Endometrium (tissue), 2 donors: ENCODE data around the gene DACT1.
"Not testable (repeated sequence)": the region's sequence is repeated elsewhere in the genome, so short reads cannot be mapped to it uniquely, and the experiment has no call there.

Source experiments
- FAIRE-seq: peaks from 2 replicates; lab custom pipeline; 2012; peaks lifted over from hg19 to GRCh38; lab: Jason Lieb, UNC
- donor health status: control.
- donor health status: control.

The DACT1 gene

GRCh38 chr14:58637391-58638230, at the start of gene DACT1:
DACT1 (plus strand) TSS chr14:58637962; CDS start chr14:58638203, 241 bp downstream.
- FAIRE-seq: no peak

GRCh38 chr14:58588321-58588720, 49.4 kb upstream of the DACT1 start:
- FAIRE-seq: not testable (repeated sequence)

GRCh38 chr14:58593977-58594376, 43.8 kb upstream of the DACT1 start:
- FAIRE-seq: no peak

- no peak for FAIRE-seq
Observed at GRCh38 chr14:58597041-58597440, 40.7 kb upstream of the DACT1 start.

GRCh38 chr14:58598028-58598803, 39.5 kb upstream of the DACT1 start:
- no peak for FAIRE-seq

GRCh38 chr14:58598804-58599525, 38.8 kb upstream of the DACT1 start:
- no peak for FAIRE-seq

GRCh38 chr14:58599707-58600106, 38.1 kb upstream of the DACT1 start:
- no peak for FAIRE-seq

GRCh38 chr14:58605465-58605864, 32.3 kb upstream of the DACT1 start:
- no peak for FAIRE-seq

GRCh38 chr14:58607131-58607951, 30.4 kb upstream of the DACT1 start:
- no peak for FAIRE-seq

GRCh38 chr14:58607952-58608317, 29.8 kb upstream of the DACT1 start:
- no peak for FAIRE-seq

GRCh38 chr14:58617619-58618018, 20.1 kb upstream of the DACT1 start:
- no peak for FAIRE-seq

- no peak for FAIRE-seq
Observed at GRCh38 chr14:58620011-58620410, 17.8 kb upstream of the DACT1 start.

- FAIRE-seq: no peak
Observed at GRCh38 chr14:58625438-58625837, 12.3 kb upstream of the DACT1 start.

GRCh38 chr14:58626431-58626831, 11.3 kb upstream of the DACT1 start:
- no peak for FAIRE-seq

GRCh38 chr14:58628406-58628805, 9.4 kb upstream of the DACT1 start:
- FAIRE-seq: no peak

GRCh38 chr14:58629281-58629680, 8.5 kb upstream of the DACT1 start:
- no peak for FAIRE-seq

- no peak for FAIRE-seq
Observed at GRCh38 chr14:58631732-58632131, 6.0 kb upstream of the DACT1 start.

GRCh38 chr14:58633831-58634230, 3.9 kb upstream of the DACT1 start:
- no peak for FAIRE-seq

- no peak for FAIRE-seq
Observed at GRCh38 chr14:58634406-58635090, 3.2 kb upstream of the DACT1 start.

GRCh38 chr14:58635091-58635830, 2.5 kb upstream of the DACT1 start:
- FAIRE-seq: no peak

- FAIRE-seq: no peak
Observed at GRCh38 chr14:58636129-58636528, 1.6 kb upstream of the DACT1 start.
